Tibial artery (tissue), 4 donors: ENCODE results near the gene ACAD11.
A peak's percentile ranks its signal among the peaks of the same experiment; 100 is the strongest.
"Not testable (repeated sequence)": the region's sequence is repeated elsewhere in the genome, so short reads cannot be mapped to it uniquely, and the experiment has no call there.

ENCODE experiments used
- DNase-seq, 2 donors: peaks; one replicate each; pipeline ENCODE4 v3.0.0-alpha.2; 2019
- H3K27ac ChIP-seq, 2 donors: fragments of 200-600 bp; sonication (generic) in 1 of 2; 1 replicate in 1 of 2; 2 replicates in 1 of 2; pipeline ENCODE4 v1.5.1; 2018 to 2019; ENCODE audit warnings: mild to moderate bottlenecking in 1 of 2
- H3K27me3 ChIP-seq, 2 donors: fragments of 200-600 bp; sonication (generic) in 1 of 2; one replicate each; pipeline versions ENCODE4 v1.5.1 to v1.6.0; 2016 to 2019
- H3K36me3 ChIP-seq, 3 donors: fragments of 200-600 bp; sonication (generic) in 2 of 3; one replicate each; pipeline ENCODE4 v1.5.1; 2016 to 2019; ENCODE audit warnings: mild to moderate bottlenecking in 2 of 3
- H3K4me1 ChIP-seq, 4 donors: fragments of 200-600 bp; sonication (generic) in 2 of 4; 1 replicate in 3 of 4; 2 replicates in 1 of 4; pipeline ENCODE4 v1.5.1; 2016 to 2019
- H3K4me3 ChIP-seq, 2 donors: fragments of 200-600 bp; sonication (generic) in 1 of 2; 1 replicate in 1 of 2; 2 replicates in 1 of 2; pipeline ENCODE4 v1.5.1; 2018 to 2019; ENCODE audit warnings: mild to moderate bottlenecking in 2 of 2
- H3K9me3 ChIP-seq, 3 donors: fragments of 200-600 bp; sonication (generic) in 1 of 3; one replicate each; pipeline ENCODE4 v1.5.1; 2016 to 2019
- CTCF ChIP-seq, 2 experiments: fragments of 200-600 bp in 1 of 2; fragments of 450-650 bp in 1 of 2; IDR thresholded peaks; one replicate each; pipeline ENCODE4 v1.5.1; 2017 to 2019; ENCODE audit warnings: antibody characterized with exemption in 2 of 2, mild to moderate bottlenecking in 1 of 2, moderate library complexity in 1 of 2
- intact Hi-C: fragments of 100-400 bp; cut with DNase I; formaldehyde crosslinking; loops from one replicate; pipeline ENCODE4 v1.15.0; 2023; ENCODE audit warnings: low total_unique reads

ACAD11 gene

DNA sequence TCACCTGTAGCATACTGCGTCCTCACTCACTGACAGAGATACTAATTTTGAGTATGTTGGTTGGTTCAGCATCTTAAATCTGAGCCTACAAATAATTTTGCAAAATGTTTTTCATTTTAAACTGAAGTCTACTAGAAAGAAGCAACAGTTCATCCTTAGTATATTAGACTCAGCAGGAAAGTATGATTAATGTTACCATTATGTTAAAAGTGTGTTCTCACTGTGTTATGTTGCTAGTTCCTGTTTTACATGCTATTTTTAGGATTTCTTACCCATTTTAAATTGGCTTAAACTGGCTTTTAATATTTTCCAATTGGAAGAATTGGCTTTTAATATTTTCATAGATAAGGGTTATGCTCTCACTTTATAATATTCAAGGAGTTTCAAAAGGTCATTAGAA is 36.8 kb downstream of the ACAD11 start:
- no peak overlapping the region for H3K4me3 ChIP-seq
- TF ChIP-seq CTCF (IDR thresholded peaks at IDR 0.05), result no peak
- H3K36me3 ChIP-seq, result peaks cover 9 to 31% (median 19%) of the 10 kb centered on the region in 3 donors
- no peaks in the 10 kb centered on the region for H3K27me3 ChIP-seq
- H3K9me3 ChIP-seq, result no peaks in the 10 kb centered on the region
- intact Hi-C loops, result no loop called here
- peaks cover 0 to 18% (median 6%) of the 10 kb centered on the region in 4 donors for H3K4me1 ChIP-seq
- DNase-seq, result no peak
- peak overlapping the region in 1 of 2 donors; percentile 22 for H3K27ac ChIP-seq

DNA sequence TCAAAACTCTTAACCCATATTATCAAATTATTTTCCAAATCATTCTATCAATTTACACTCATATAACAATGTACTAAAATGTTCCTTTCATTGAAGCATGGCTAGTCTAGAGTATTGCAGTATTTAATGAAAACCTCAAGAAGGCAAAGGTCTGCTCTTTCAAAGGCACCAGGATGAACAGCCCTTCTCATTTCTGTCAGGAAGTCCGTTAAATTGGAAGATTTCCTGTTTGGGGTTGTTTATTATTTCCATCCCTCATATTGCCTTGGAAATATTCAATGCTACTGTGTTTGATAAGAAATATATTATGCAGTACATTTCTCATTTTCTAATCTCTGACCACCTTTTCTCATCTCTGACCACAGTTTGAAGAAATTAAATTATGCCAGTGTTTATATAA is 37.5 kb downstream of the ACAD11 start:
- H3K4me3 ChIP-seq, result no peak overlapping the region
- H3K27me3 ChIP-seq, result no peaks in the 10 kb centered on the region
- TF ChIP-seq CTCF (IDR thresholded peaks at IDR 0.05), result no peak
- H3K36me3 ChIP-seq, result peaks cover 11 to 25% (median 20%) of the 10 kb centered on the region in 3 donors
- peak overlapping the region; percentile 19 to 22 for H3K27ac ChIP-seq
- no peak for DNase-seq
- H3K9me3 ChIP-seq, result no peaks in the 10 kb centered on the region
- peaks cover 0 to 18% (median 5%) of the 10 kb centered on the region in 4 donors for H3K4me1 ChIP-seq
- intact Hi-C loops, result no loop called here

- no peak overlapping the region for H3K4me3 ChIP-seq
- H3K4me1 ChIP-seq, result peaks cover 0 to 8% (median 0%) of the 10 kb centered on the region in 4 donors
- no peak overlapping the region for H3K27ac ChIP-seq
- DNase-seq, result no peak
- intact Hi-C loops, result no loop called here
- peaks cover 7 to 21% (median 17%) of the 10 kb centered on the region in 3 donors for H3K36me3 ChIP-seq
- no peak for TF ChIP-seq CTCF (IDR thresholded peaks at IDR 0.05)
- H3K9me3 ChIP-seq, result peaks cover 0 to 3% (median 0%) of the 10 kb centered on the region in 3 donors
- H3K27me3 ChIP-seq, result no peaks in the 10 kb centered on the region
These were observed 42.8 kb downstream of the ACAD11 start for GRCh38 chr3:132616780-132617179.

GRCh38 chr3:132615881-132616280 is 43.7 kb downstream of the ACAD11 start:
- DNase-seq, result no peak
- peaks cover 0 to 8% (median 0%) of the 10 kb centered on the region in 4 donors for H3K4me1 ChIP-seq
- no peak overlapping the region for H3K4me3 ChIP-seq
- peaks cover 7 to 17% (median 13%) of the 10 kb centered on the region in 3 donors for H3K36me3 ChIP-seq
- no peaks in the 10 kb centered on the region for H3K27me3 ChIP-seq
- no peak overlapping the region for H3K27ac ChIP-seq
- peaks cover 0 to 3% (median 0%) of the 10 kb centered on the region in 3 donors for H3K9me3 ChIP-seq
- TF ChIP-seq CTCF (IDR thresholded peaks at IDR 0.05), result no peak
- intact Hi-C loops, result no loop called here

DNA sequence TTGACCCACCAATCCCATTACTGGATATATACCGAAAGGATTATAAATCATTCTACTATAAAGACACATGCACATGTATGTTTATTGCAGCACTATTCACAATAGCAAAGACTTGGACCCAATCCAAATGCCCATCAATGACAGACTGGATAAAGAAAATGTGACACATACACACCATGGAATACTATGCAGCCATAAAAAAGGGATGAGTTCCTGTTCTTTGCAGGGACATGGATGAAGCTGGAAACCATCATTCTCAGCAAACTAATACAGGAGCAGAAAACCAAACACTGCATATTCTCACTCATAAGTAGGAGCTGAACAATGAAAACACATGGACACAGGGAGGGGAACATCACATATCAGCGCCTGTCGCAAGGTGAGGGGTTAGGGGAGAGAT is 44.3 kb downstream of the ACAD11 start:
- H3K4me3 ChIP-seq, DNase-seq, H3K9me3 ChIP-seq, H3K27me3 ChIP-seq, intact Hi-C loops, H3K4me1 ChIP-seq, H3K27ac ChIP-seq: not testable (repeated sequence)
- peaks cover 7 to 17% (median 10%) of the 10 kb centered on the region in 3 donors for H3K36me3 ChIP-seq

- DNase-seq, intact Hi-C loops, H3K4me3 ChIP-seq, H3K27me3 ChIP-seq: not testable (repeated sequence)
- Histone ChIP-seq H3K36me3 (peaks cover 12 to 24% (median 15%) of the 10 kb centered on the region in 3 donors), H3K9me3 (peaks cover 0 to 12% (median 0%) of the 10 kb centered on the region in 3 donors), H3K4me1 (peaks cover 0 to 35% (median 4%) of the 10 kb centered on the region in 4 donors), H3K27ac (peak overlapping the region; percentile 49 to 57)
These were observed 53.0 kb downstream of the ACAD11 start for GRCh38 chr3:132606620-132607019.

DNA sequence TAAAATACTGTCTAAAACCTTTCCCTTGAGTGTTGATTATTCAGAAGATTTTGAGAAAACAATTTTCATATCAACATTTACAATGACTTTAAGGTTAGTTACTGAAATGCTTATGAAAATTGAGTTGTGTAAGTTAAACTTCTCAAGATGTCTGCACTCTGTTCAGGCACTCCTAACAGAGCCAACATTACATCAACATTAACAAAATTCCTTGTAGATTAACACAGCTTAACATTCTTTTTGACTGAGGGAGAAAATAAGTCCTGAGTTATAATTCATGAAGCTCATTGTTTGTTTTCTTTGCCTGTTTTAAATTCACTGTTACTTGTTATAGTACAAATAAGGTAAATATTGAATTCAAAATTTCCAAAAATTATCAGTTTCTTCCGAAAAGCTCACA is 53.5 kb downstream of the ACAD11 start:
- Histone ChIP-seq H3K27me3 (no peaks in the 10 kb centered on the region), H3K27ac (peak overlapping the region; percentile 49 to 57), H3K4me1 (peaks cover 0 to 35% (median 4%) of the 10 kb centered on the region in 4 donors), H3K36me3 (peaks cover 12 to 24% (median 15%) of the 10 kb centered on the region in 3 donors), H3K9me3 (peaks cover 0 to 12% (median 0%) of the 10 kb centered on the region in 3 donors), H3K4me3 (no peak overlapping the region)
- intact Hi-C loops, result no loop called here
- TF ChIP-seq CTCF (IDR thresholded peaks at IDR 0.05), result no peak
- no peak for DNase-seq
